ENCODE data around the gene CCHCR1. TPM values are rescaled to one million over a fixed set of nuclear protein-coding genes. Genes with fewer than 3 reads are reported as not detected.
"Not testable (repeated sequence)": the region's sequence is repeated elsewhere in the genome, so short reads cannot be mapped to it uniquely, and the experiment has no call there.

CCHCR1 gene
- total RNA-seq, 1 donor: 14.7 TPM

- no peak for DNase-seq (ENCODE audit: low read depth)
- TF ChIP-seq CTCF (IDR thresholded peaks at IDR 0.05; ENCODE audit: insufficient read depth, low read depth, low read length): no peak
- no peak overlapping the region for H3K4me3 ChIP-seq (ENCODE audit: low read depth, low read length)
These were observed 13.5 kb upstream of the CCHCR1 start for GRCh38 chr6:31170987-31171671.

GRCh38 chr6:31170600-31170881 is 12.9 kb upstream of the CCHCR1 start, which contains the start of gene POU5F1:
TSS of gene POU5F1 (minus strand) at chr6:31170682. CDS start at chr6:31170620, 62 bp downstream.
- H3K4me3 ChIP-seq (ENCODE audit: low read depth, low read length): no peak within 1 kb of the TSS
- TF ChIP-seq CTCF (IDR thresholded peaks at IDR 0.05; ENCODE audit: insufficient read depth, low read depth, low read length): no peak
- DNase-seq (ENCODE audit: low read depth): no peak

GRCh38 chr6:31169858-31170599 is 12.4 kb upstream of the CCHCR1 start:
- not testable (repeated sequence) for H3K4me3 ChIP-seq (ENCODE audit: low read depth, low read length); DNase-seq (ENCODE audit: low read depth)

- no peak for DNase-seq (ENCODE audit: low read depth)
- TF ChIP-seq CTCF (IDR thresholded peaks at IDR 0.05; ENCODE audit: insufficient read depth, low read depth, low read length): no peak
- H3K4me3 ChIP-seq (ENCODE audit: low read depth, low read length): no peak overlapping the region
These were observed 11.7 kb upstream of the CCHCR1 start for GRCh38 chr6:31169123-31169857.

GRCh38 chr6:31168606-31169005 is 11.0 kb upstream of the CCHCR1 start:
- no peak overlapping the region for H3K4me3 ChIP-seq (ENCODE audit: low read depth, low read length)
- no peak for TF ChIP-seq CTCF (IDR thresholded peaks at IDR 0.05; ENCODE audit: insufficient read depth, low read depth, low read length)
- DNase-seq (ENCODE audit: low read depth): no peak

- DNase-seq (ENCODE audit: low read depth): no peak
- no peak overlapping the region for H3K4me3 ChIP-seq (ENCODE audit: low read depth, low read length)
- no peak for TF ChIP-seq CTCF (IDR thresholded peaks at IDR 0.05; ENCODE audit: insufficient read depth, low read depth, low read length)
These were observed 8.4 kb upstream of the CCHCR1 start for GRCh38 chr6:31165986-31166385.

GRCh38 chr6:31165064-31165832 is 7.6 kb upstream of the CCHCR1 start:
- H3K4me3 ChIP-seq (ENCODE audit: low read depth, low read length); DNase-seq (ENCODE audit: low read depth): not testable (repeated sequence)

- DNase-seq (ENCODE audit: low read depth); H3K4me3 ChIP-seq (ENCODE audit: low read depth, low read length): not testable (repeated sequence)
These were observed 7.0 kb upstream of the CCHCR1 start for GRCh38 chr6:31164475-31165063.
